ENCODE measurements around the gene CYP4F8.

Gene CYP4F8

DNA sequence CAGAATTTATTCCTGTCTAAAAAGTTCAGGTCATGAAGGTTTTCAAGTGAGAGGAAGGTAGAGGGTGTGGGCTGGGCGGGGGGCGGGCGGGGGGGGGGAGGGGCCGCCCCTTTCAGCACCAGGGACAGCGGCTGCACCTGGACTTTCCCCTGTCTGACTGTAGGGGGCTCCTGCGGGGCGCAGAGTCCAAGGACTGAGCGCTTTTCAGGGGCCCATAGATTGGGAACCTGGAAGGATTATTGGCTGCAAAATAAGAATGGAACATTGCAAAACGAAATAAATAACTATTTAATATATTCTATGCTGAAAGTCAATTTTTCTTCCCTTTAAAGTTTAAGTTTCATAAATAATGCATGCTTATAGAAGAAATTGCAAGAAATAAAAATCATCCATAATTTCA lies 16.8 kb downstream of the CYP4F8 start:
- H3K4me1 ChIP-seq, result peaks cover 16% of the 10 kb centered on the region
- H3K9me3 ChIP-seq, result no peaks in the 10 kb centered on the region
- H3K27ac ChIP-seq, result no peak overlapping the region
- H3K4me2 ChIP-seq, result no peak overlapping the region
- no peaks in the 10 kb centered on the region for H3K27me3 ChIP-seq
- no peaks in the 10 kb centered on the region for H4K20me1 ChIP-seq
- H3K4me3 ChIP-seq, result no peak overlapping the region
- H3K9ac ChIP-seq, result no peak overlapping the region
- H3K36me3 ChIP-seq, result no peaks in the 10 kb centered on the region
- TF ChIP-seq Cebpa-rat (IDR thresholded peaks at IDR 0.05), result no peak

DNA sequence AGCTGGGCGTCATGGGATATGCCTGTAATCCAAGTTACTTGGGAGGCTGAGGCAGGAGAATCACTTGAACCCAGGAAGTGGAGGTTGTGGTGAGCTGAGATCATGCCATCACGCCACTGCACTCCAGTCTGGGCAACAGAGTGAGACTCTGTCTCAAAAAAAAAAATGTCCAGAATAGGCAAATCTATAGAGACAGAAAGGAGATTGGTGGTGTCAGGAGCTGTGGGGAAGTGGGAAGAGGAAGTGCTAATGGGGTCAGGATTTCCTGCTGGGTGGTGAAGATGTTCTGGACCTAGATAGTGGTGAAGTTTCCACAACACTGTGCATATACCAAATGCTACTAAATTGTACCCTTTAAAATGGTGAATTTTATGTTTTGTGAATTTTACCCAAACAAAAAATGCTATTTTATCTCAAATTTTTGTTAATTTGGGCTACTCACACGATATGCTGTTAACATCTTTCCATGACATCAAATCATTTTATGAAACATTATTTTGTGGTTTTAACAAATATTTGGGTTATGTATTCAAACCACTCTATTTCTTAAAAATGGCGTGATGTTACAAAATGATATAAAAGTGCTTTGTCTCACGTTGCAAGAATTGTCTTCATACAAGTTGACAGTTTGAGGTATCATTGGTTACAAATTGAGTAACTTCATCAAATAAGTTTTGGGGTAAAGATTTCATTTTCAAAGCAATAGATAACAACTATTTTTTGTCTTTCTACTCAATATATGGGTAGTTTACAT lies 18.2 kb downstream of the CYP4F8 start:
- Histone ChIP-seq H3K4me1 (peaks cover 16% of the 10 kb centered on the region), H3K9me3 (no peaks in the 10 kb centered on the region), H3K27ac (no peak overlapping the region), H3K9ac (no peak overlapping the region), H3K4me2 (peak overlapping the region; percentile 50), H3K27me3 (no peaks in the 10 kb centered on the region), H4K20me1 (no peaks in the 10 kb centered on the region), H3K36me3 (no peaks in the 10 kb centered on the region), H3K4me3 (no peak overlapping the region)
- TF ChIP-seq Cebpa-rat (IDR thresholded peaks at IDR 0.05), result no peak

DNA sequence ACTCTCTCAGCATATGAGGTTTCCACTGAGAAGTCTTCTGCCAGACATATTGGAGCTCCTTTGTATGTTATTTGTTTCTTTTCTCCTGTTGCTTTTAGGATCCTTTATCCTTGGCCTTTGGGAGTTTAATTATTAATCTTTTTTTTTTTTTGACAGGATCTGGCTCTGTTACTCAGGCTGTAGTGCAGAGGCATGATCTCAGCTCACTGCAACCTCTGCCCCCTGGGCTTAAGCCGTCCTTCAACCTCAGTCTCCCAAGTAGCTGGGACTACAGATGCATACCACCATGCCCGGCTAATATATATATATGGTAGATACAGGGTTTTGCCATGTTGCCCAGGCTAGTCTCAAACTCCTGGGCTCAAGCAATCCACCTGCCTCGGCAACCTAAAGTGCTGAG lies 19.1 kb downstream of the CYP4F8 start:
- Histone ChIP-seq H3K27me3 (no peaks in the 10 kb centered on the region), H3K27ac (no peak overlapping the region), H3K4me3 (no peak overlapping the region), H4K20me1 (no peaks in the 10 kb centered on the region), H3K9me3 (no peaks in the 10 kb centered on the region), H3K4me2 (no peak overlapping the region), H3K36me3 (no peaks in the 10 kb centered on the region), H3K9ac (no peak overlapping the region), H3K4me1 (peaks cover 16% of the 10 kb centered on the region)
- TF ChIP-seq Cebpa-rat (IDR thresholded peaks at IDR 0.05), result no peak

DNA sequence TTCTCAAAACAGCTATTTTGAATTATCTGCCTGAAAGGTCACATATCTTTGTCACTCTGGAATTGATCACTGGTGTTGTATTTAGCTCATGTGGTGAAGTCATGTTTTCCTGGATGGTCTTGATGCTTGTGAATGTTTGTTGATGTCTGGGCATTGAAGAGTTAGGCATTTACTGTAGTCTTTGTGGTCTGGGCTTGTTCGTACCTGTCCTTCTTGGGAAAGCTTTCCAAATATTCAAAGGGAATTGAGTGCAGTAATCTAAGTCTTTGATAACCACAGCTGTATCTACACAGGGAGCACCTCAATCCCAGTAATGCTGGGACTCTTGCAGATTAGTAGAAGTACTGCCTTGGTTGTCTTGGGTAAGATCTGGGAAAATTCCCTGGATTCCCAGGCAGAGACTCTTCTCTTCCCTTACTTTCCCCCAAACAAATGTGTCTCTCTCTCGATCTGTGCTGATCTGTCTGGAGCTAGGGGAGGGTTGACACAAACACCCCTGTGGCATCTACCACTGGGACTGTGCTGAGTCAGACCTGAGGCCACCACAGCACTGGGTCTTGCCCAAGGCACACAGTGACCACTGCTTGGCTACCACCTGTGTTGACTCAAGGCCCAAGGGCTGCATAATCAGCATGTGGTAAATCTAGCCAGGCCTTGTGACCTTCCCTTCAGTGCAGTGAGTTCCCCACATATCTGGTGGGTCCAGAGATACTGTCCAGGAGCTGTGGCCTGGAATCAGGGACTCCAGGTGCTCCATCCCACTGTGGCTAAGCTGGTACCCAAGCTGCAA lies 20.2 kb downstream of the CYP4F8 start:
- Histone ChIP-seq H4K20me1 (no peaks in the 10 kb centered on the region), H3K4me2 (no peak overlapping the region), H3K27me3 (no peaks in the 10 kb centered on the region), H3K27ac (no peak overlapping the region), H3K4me3 (no peak overlapping the region), H3K9ac (no peak overlapping the region), H3K9me3 (no peaks in the 10 kb centered on the region), H3K4me1 (peaks cover 16% of the 10 kb centered on the region), H3K36me3 (no peaks in the 10 kb centered on the region)
- no peak for TF ChIP-seq Cebpa-rat (IDR thresholded peaks at IDR 0.05)

- no peak for TF ChIP-seq Cebpa-rat (IDR thresholded peaks at IDR 0.05)
- Histone ChIP-seq H3K9me3 (no peaks in the 10 kb centered on the region), H3K27ac (no peak overlapping the region), H4K20me1 (no peaks in the 10 kb centered on the region), H3K9ac (no peak overlapping the region), H3K36me3 (no peaks in the 10 kb centered on the region), H3K27me3 (no peaks in the 10 kb centered on the region), H3K4me2 (no peak overlapping the region), H3K4me3 (no peak overlapping the region), H3K4me1 (peaks cover 16% of the 10 kb centered on the region)
Observed at GRCh38 chr19:15636026-15636425, 21.0 kb downstream of the CYP4F8 start.

DNA sequence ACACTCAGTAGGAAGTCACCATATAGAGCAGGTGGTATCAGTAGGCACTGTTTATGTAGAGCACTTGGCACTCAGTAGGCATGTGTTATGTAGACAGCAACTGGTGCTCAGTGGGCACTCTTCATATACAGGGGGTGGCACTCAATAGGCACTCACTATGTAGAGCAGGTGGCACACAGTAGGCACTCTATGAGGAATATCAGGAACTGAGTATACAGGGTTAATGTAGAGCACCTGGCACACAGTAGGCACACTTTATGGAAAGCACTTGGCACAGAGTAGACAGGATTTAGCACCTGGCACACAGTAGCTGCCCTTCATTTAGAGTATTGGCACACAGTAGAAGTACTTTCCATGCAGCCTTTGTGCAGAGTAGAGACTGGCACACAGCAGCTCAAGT lies 24.6 kb downstream of the CYP4F8 start:
- no peaks in the 10 kb centered on the region for H3K36me3 ChIP-seq
- no peak overlapping the region for H3K27ac ChIP-seq
- H4K20me1 ChIP-seq, result no peaks in the 10 kb centered on the region
- H3K9me3 ChIP-seq, result no peaks in the 10 kb centered on the region
- H3K9ac ChIP-seq, result no peak overlapping the region
- no peaks in the 10 kb centered on the region for H3K4me1 ChIP-seq
- H3K4me2 ChIP-seq, result no peak overlapping the region
- no peaks in the 10 kb centered on the region for H3K27me3 ChIP-seq
- H3K4me3 ChIP-seq, result no peak overlapping the region
- TF ChIP-seq Cebpa-rat (IDR thresholded peaks at IDR 0.05), result no peak

DNA sequence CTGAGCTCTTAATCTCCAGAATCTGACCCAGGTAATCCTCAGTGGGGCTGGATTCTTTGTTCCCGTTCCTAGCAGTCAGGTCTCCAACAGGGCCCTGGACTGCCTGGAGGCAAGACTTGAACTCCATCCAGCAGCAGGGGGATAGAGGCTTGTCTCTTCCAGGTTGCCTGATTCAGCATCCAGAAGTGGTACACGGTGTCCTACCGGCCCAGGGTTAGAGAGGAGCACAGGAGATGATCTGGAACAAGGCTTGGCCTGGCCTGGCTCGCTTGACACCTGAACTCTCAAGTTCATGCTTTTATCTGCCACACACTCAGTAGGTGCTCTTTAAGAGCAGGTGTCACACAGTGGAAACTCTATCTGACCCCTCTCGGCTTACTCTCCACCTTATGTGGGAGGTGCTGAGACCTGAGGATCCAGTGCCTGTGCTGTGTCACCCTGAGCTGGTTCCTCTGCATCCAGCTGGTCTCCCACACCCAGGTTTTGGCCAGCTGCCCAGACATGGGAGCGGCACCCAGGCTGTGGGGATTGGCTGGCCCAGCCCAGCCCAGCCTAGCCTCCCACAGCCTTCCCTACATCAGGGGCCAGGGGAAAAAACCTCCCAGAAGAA lies 25.4 kb downstream of the CYP4F8 start, which contains the start of gene CYP4F3:
Gene CYP4F3 (plus strand): TSS at position 604 of the 610 bp plus-strand sequence. CDS start 519 bp downstream, outside the sequence.
- Histone ChIP-seq H3K4me1 (no peaks in the 10 kb centered on the region), H3K4me2 (no peak within 1 kb of the TSS), H3K36me3 (no peaks in the 10 kb centered on the region), H3K4me3 (no peak within 1 kb of the TSS), H3K9me3 (no peaks in the 10 kb centered on the region), H4K20me1 (no peaks in the 10 kb centered on the region), H3K27ac (no peak within 1 kb of the TSS), H3K27me3 (no peaks in the 10 kb centered on the region), H3K9ac (no peak within 1 kb of the TSS)
- TF ChIP-seq Cebpa-rat (IDR thresholded peaks at IDR 0.05), result no peak

DNA sequence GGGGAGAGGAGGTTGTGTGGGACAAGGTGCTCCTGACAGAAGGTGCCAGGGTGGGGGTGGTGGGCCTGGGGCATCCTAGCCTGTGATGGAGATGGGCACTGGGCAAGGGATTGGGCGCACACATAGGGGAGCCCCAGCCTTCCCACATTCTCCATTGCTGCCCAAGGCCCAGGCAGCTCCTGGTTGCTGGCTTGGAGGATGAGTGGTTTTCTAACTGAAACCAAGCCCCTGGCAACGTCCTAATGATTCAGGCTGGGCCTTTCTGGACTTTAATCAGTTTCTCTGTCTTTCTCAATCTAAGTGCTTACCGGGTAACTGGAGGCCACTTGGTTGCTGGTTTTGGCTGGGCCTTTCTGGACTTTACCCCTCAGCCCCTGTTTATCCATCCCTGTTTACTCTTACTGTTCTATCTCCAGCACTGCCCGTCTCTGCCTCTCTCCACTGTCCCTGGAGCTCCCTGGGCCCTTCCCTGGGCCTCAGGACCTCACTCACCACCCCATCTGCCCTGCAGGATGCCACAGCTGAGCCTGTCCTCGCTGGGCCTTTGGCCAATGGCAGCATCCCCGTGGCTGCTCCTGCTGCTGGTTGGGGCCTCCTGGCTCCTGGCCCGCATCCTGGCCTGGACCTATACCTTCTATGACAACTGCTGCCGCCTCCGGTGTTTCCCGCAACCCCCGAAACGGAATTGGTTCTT lies 26.0 kb downstream of the CYP4F8 start:
- Histone ChIP-seq H3K9me3 (no peaks in the 10 kb centered on the region), H3K9ac (no peak overlapping the region), H3K4me3 (no peak overlapping the region), H3K27ac (no peak overlapping the region), H3K36me3 (no peaks in the 10 kb centered on the region), H3K4me1 (no peaks in the 10 kb centered on the region), H3K27me3 (no peaks in the 10 kb centered on the region), H3K4me2 (no peak overlapping the region), H4K20me1 (no peaks in the 10 kb centered on the region)
- no peak for TF ChIP-seq Cebpa-rat (IDR thresholded peaks at IDR 0.05)

GRCh38 chr19:15641901-15642491 lies 27.0 kb downstream of the CYP4F8 start:
- H3K4me1 ChIP-seq, result no peaks in the 10 kb centered on the region
- no peaks in the 10 kb centered on the region for H3K9me3 ChIP-seq
- no peak overlapping the region for H3K27ac ChIP-seq

More at GRCh38 chr19:15641901-15642491, 27.0 kb downstream of the CYP4F8 start:
- Histone ChIP-seq H3K27me3 (no peaks in the 10 kb centered on the region), H3K36me3 (no peaks in the 10 kb centered on the region), H4K20me1 (no peaks in the 10 kb centered on the region), H3K4me3 (no peak overlapping the region), H3K9ac (no peak overlapping the region), H3K4me2 (no peak overlapping the region)
- TF ChIP-seq Cebpa-rat (IDR thresholded peaks at IDR 0.05), result no peak
